Astrocyte (in vitro differentiated cells and primary cell): ENCODE results near the gene RNF207. TPM values are rescaled to one million over a fixed set of nuclear protein-coding genes. Genes with fewer than 3 reads are reported as not detected.

Experiments
- DNase-seq: peaks from one replicate; pipeline ENCODE4 v3.0.0-alpha.2; 2010; ENCODE audit warnings: low read depth
- FAIRE-seq: peaks from 2 replicates; lab custom pipeline; 2011; peaks lifted over from hg19 to GRCh38; lab: Jason Lieb, UNC
- H2AFZ ChIP-seq: 2 replicates; pipeline ENCODE4 v1.6.0; 2012; ENCODE audit warnings: low read depth, low read length, inconsistent platforms
- H3K27ac ChIP-seq: 2 replicates; pipeline ENCODE4 v1.5.1; 2011; ENCODE audit warnings: low read depth, low read length, inconsistent platforms
- H3K27me3 ChIP-seq: 2 replicates; pipeline ENCODE4 v1.6.0; 2011; ENCODE audit warnings: low read length, inconsistent platforms; ENCODE audit not compliant: insufficient read depth
- H3K36me3 ChIP-seq: 2 replicates; pipeline ENCODE4 v1.5.1; 2011; ENCODE audit warnings: low read length, inconsistent platforms; ENCODE audit not compliant: insufficient read depth
- H3K4me1 ChIP-seq: 2 replicates; pipeline ENCODE4 v1.5.1; 2011; ENCODE audit warnings: low read length, inconsistent platforms; ENCODE audit not compliant: insufficient read depth
- H3K4me2 ChIP-seq: 2 replicates; pipeline ENCODE4 v1.6.0; 2012; ENCODE audit warnings: low read length, inconsistent platforms
- H3K4me3 ChIP-seq: 2 replicates; pipeline ENCODE4 v1.5.1; 2011; ENCODE audit warnings: low read depth, mild to moderate bottlenecking, low read length, inconsistent platforms; ENCODE audit not compliant: insufficient read depth
- H3K79me2 ChIP-seq: 2 replicates; pipeline ENCODE4 v1.6.0; 2012; ENCODE audit warnings: mild to moderate bottlenecking, low read length, inconsistent platforms; ENCODE audit not compliant: insufficient read depth
- H3K9ac ChIP-seq: 2 replicates; pipeline ENCODE4 v1.6.0; 2012; ENCODE audit warnings: mild to moderate bottlenecking, low read length, inconsistent platforms
- H3K9me3 ChIP-seq: 2 replicates; pipeline ENCODE4 v1.5.1; 2012; ENCODE audit warnings: low read depth, mild to moderate bottlenecking, low read length, inconsistent platforms; ENCODE audit not compliant: insufficient read depth
- H4K20me1 ChIP-seq: 2 replicates; pipeline ENCODE4 v1.6.0; 2012; ENCODE audit warnings: low read length, inconsistent platforms; ENCODE audit not compliant: insufficient read depth
- H3K27ac Mint-ChIP-seq: one replicate; pipeline ENCODE4 v1.8.0; 2021; ENCODE audit warnings: mild to moderate bottlenecking, mixed read lengths; ENCODE audit not compliant: unreplicated experiment
- H3K27me3 Mint-ChIP-seq: one replicate; pipeline ENCODE4 v1.8.0; 2021; ENCODE audit warnings: low read depth, mixed read lengths; ENCODE audit not compliant: unreplicated experiment
- H3K36me3 Mint-ChIP-seq: one replicate; pipeline ENCODE4 v1.8.0; 2021; ENCODE audit warnings: low read depth, mixed read lengths; ENCODE audit not compliant: unreplicated experiment
- H3K4me1 Mint-ChIP-seq: one replicate; pipeline ENCODE4 v1.8.0; 2021; ENCODE audit warnings: low read depth, mixed read lengths; ENCODE audit not compliant: unreplicated experiment
- H3K4me3 Mint-ChIP-seq: one replicate; pipeline ENCODE4 v1.8.0; 2021; ENCODE audit warnings: mild to moderate bottlenecking, moderate library complexity, mixed read lengths; ENCODE audit not compliant: unreplicated experiment
- H3K9me3 Mint-ChIP-seq: one replicate; pipeline ENCODE4 v1.8.0; 2021; ENCODE audit warnings: mild to moderate bottlenecking, mixed read lengths; ENCODE audit not compliant: unreplicated experiment
- CTCF ChIP-seq: IDR thresholded peaks from 2 replicates; pipeline ENCODE4 v1.5.1; 2011; ENCODE audit warnings: low read depth, mild to moderate bottlenecking, inconsistent platforms, low read length, moderate library complexity; ENCODE audit not compliant: insufficient read depth
- EZH2 ChIP-seq: IDR thresholded peaks from 2 replicates; pipeline ENCODE4 v1.6.1; 2012; ENCODE audit warnings: mild to moderate bottlenecking, low read length, inconsistent platforms; ENCODE audit not compliant: insufficient read depth
- total RNA-seq: library from RNA; stranded (reverse); gene quantifications from 2 replicates; pipeline ENCODE4 v1.2.1, GENCODE V29; 2021

RNF207 gene
- total RNA-seq, 1 donor from 2014 or later: 4.7 TPM

- Mint-ChIP-seq H3K36me3 (no peaks in the 10 kb centered on the region), H3K27ac (no peak within 1 kb of the TSS), H3K27me3 (peaks cover 27% of the 10 kb centered on the region), H3K4me3 (peak within 1 kb of the TSS; percentile 78), H3K4me1 (no peaks in the 10 kb centered on the region), H3K9me3 (no peaks in the 10 kb centered on the region)
- DNase-seq (no peak), FAIRE-seq (no peak)
- TF ChIP-seq CTCF (no peak), EZH2 (no peak)
- Histone ChIP-seq H3K36me3 (no peaks in the 10 kb centered on the region), H3K4me1 (peaks cover 7% of the 10 kb centered on the region), H3K9ac (peak within 1 kb of the TSS; percentile 48), H3K9me3 (no peaks in the 10 kb centered on the region), H3K27me3 (no peaks in the 10 kb centered on the region), H3K79me2 (no peaks in the 10 kb centered on the region), H4K20me1 (peaks cover 20% of the 10 kb centered on the region), H3K4me2 (peak within 1 kb of the TSS; percentile 89), H3K4me3 (peak within 1 kb of the TSS; percentile 56), H2AFZ (peak within 1 kb of the TSS; percentile 69), H3K27ac (no peak within 1 kb of the TSS)
These were observed 55.2 kb downstream of the RNF207 start, which contains the start of gene GPR153 for GRCh38 chr1:6260961-6261614. TSS of gene GPR153 (minus strand) at chr1:6261098. CDS start at chr1:6254905, 6,193 bp downstream.

GRCh38 chr1:6261615-6261995, 55.7 kb downstream of the RNF207 start:
- no peak for DNase-seq
- Histone ChIP-seq H3K9me3 (no peaks in the 10 kb centered on the region), H3K4me1 (peaks cover 7% of the 10 kb centered on the region), H3K79me2 (no peaks in the 10 kb centered on the region), H3K9ac (peak overlapping the region; percentile 48), H4K20me1 (peaks cover 20% of the 10 kb centered on the region), H3K27ac (no peak overlapping the region), H3K4me2 (peak overlapping the region; percentile 89), H3K27me3 (no peaks in the 10 kb centered on the region), H3K36me3 (no peaks in the 10 kb centered on the region), H2AFZ (peak overlapping the region; percentile 69), H3K4me3 (no peak overlapping the region)
- H3K4me3 Mint-ChIP-seq: peak overlapping the region; percentile 78
- FAIRE-seq: no peak
- peaks cover 24% of the 10 kb centered on the region for H3K27me3 Mint-ChIP-seq
- TF ChIP-seq CTCF (no peak), EZH2 (no peak)
- H3K27ac Mint-ChIP-seq: no peak overlapping the region
- H3K4me1 Mint-ChIP-seq: no peaks in the 10 kb centered on the region
- no peaks in the 10 kb centered on the region for H3K9me3 Mint-ChIP-seq
- no peaks in the 10 kb centered on the region for H3K36me3 Mint-ChIP-seq
